Endothelial cell of hepatic sinusoid (primary cell): ENCODE measurements around the gene RBMY1A1.
"Not testable (repeated sequence)": the region's sequence is repeated elsewhere in the genome, so short reads cannot be mapped to it uniquely, and the experiment has no call there.

Experiments used
- in situ Hi-C: cut with HindIII; loops from 2 replicates; pipeline ENCODE4 v1.10.0; 2017; ENCODE audit warnings: low sequenced_read_pairs

The RBMY1A1 gene

GRCh38 chrY:21534579-21534978, at the start of gene RBMY1A1:
Gene RBMY1A1 (plus strand): TSS chrY:21534879. CDS start chrY:21536892, 2,013 bp downstream.
- in situ Hi-C loops = not testable (repeated sequence)

GRCh38 chrY:21511038-21511437, 23.6 kb upstream of the RBMY1A1 start, which contains the start of gene RBMY1B:
Gene RBMY1B (plus strand): TSS chrY:21511338. CDS start chrY:21513351, 2,013 bp downstream.
- in situ Hi-C loops = not testable (repeated sequence)

GRCh38 chrY:21559316-21559984, 24.8 kb downstream of the RBMY1A1 start:
- in situ Hi-C loops = not testable (repeated sequence)

GRCh38 chrY:21585449-21585848, 50.8 kb downstream of the RBMY1A1 start:
- in situ Hi-C loops = no loop called here

GRCh38 chrY:21586454-21586853, 51.8 kb downstream of the RBMY1A1 start:
- in situ Hi-C loops = not testable (repeated sequence)

- in situ Hi-C loops = no loop called here
Measured at GRCh38 chrY:21592059-21592458, 57.4 kb downstream of the RBMY1A1 start.

GRCh38 chrY:21596287-21596686, 61.6 kb downstream of the RBMY1A1 start:
- in situ Hi-C loops = not testable (repeated sequence)
